Glomerular visceral epithelial cell (primary cell): ENCODE measurements around the gene ABITRAM.
"Not testable (repeated sequence)": the region's sequence is repeated elsewhere in the genome, so short reads cannot be mapped to it uniquely, and the experiment has no call there.

Experiments
- DNase-seq: peaks from one replicate; pipeline ENCODE4 v3.0.0-alpha.2; 2016; ENCODE audit errors: extremely low spot score

The ABITRAM gene

GRCh38 chr9:108934323-108934893 is at the start of gene ABITRAM:
ABITRAM (plus strand) TSS chr9:108934400; CDS start chr9:108934487, 87 bp downstream.
- peak; percentile 86 for DNase-seq

- no peak for DNase-seq
Measured at GRCh38 chr9:108884701-108885100, 49.5 kb upstream of the ABITRAM start.

GRCh38 chr9:108885643-108886348 is 48.4 kb upstream of the ABITRAM start:
- DNase-seq, result peak; percentile 82

- DNase-seq, result not testable (repeated sequence)
Measured at GRCh38 chr9:108886594-108887271, 47.5 kb upstream of the ABITRAM start.

GRCh38 chr9:108889649-108890067 is 44.5 kb upstream of the ABITRAM start:
- peak; percentile 26 for DNase-seq

GRCh38 chr9:108894225-108894997 is 39.8 kb upstream of the ABITRAM start:
- no peak for DNase-seq

- DNase-seq, result no peak
Measured at GRCh38 chr9:108897324-108898096, 36.7 kb upstream of the ABITRAM start.

- DNase-seq, result not testable (repeated sequence)
Measured at GRCh38 chr9:108899023-108899695, 35.0 kb upstream of the ABITRAM start.

GRCh38 chr9:108900176-108900575 is 34.0 kb upstream of the ABITRAM start:
- DNase-seq, result no peak

- DNase-seq, result no peak
Measured at GRCh38 chr9:108903420-108904103, 30.6 kb upstream of the ABITRAM start.

- DNase-seq, result no peak
Measured at GRCh38 chr9:108904161-108904560, 30.0 kb upstream of the ABITRAM start.

- DNase-seq, result no peak
Measured at GRCh38 chr9:108905494-108905893, 28.7 kb upstream of the ABITRAM start.

- no peak for DNase-seq
Measured at GRCh38 chr9:108910402-108910801, 23.8 kb upstream of the ABITRAM start.

GRCh38 chr9:108910914-108911313 is 23.3 kb upstream of the ABITRAM start:
- DNase-seq, result no peak

- no peak for DNase-seq
Measured at GRCh38 chr9:108911820-108912219, 22.4 kb upstream of the ABITRAM start.

GRCh38 chr9:108913391-108913790 is 20.8 kb upstream of the ABITRAM start:
- DNase-seq, result no peak

GRCh38 chr9:108919517-108919916 is 14.7 kb upstream of the ABITRAM start:
- no peak for DNase-seq

- not testable (repeated sequence) for DNase-seq
Measured at GRCh38 chr9:108920401-108920800, 13.8 kb upstream of the ABITRAM start.

- no peak for DNase-seq
Measured at GRCh38 chr9:108921200-108921599, 13.0 kb upstream of the ABITRAM start.

GRCh38 chr9:108924466-108924865 is 9.7 kb upstream of the ABITRAM start:
- no peak for DNase-seq
